Uterus (tissue), 4 donors: ENCODE results near the gene KCNK18. TPM values are rescaled to one million over a fixed set of nuclear protein-coding genes. Genes with fewer than 3 reads are reported as not detected.

Source experiments
- DNase-seq, 2 donors: peaks; one replicate each; pipeline ENCODE4 v3.0.0-alpha.2; 2019 to 2020
- H3K27ac ChIP-seq, 2 donors: fragments of 200-600 bp; sonication (generic); 1 replicate in 1 of 2; 2 replicates in 1 of 2; pipeline ENCODE4 v1.5.1; 2016 to 2018
- H3K27me3 ChIP-seq, 2 donors: fragments of 200-600 bp; sonication (generic); one replicate each; pipeline ENCODE4 v1.5.1; 2018 to 2019; ENCODE audit warnings: control low read depth in 1 of 2
- H3K36me3 ChIP-seq, 2 donors: fragments of 200-600 bp; sonication (generic); one replicate each; pipeline ENCODE4 v1.5.1; 2019; ENCODE audit warnings: control low read depth in 1 of 2
- H3K4me1 ChIP-seq, 2 donors: fragments of 200-600 bp; sonication (generic); one replicate each; pipeline ENCODE4 v1.5.1; 2018 to 2019; ENCODE audit warnings: control low read depth in 1 of 2
- H3K4me3 ChIP-seq, 2 donors: fragments of 200-600 bp; sonication (generic); 1 replicate in 1 of 2; 2 replicates in 1 of 2; pipeline ENCODE4 v1.5.1; 2018 to 2019; ENCODE audit warnings: mild to moderate bottlenecking in 1 of 2
- H3K9me3 ChIP-seq, 2 donors: fragments of 200-600 bp; sonication (generic); one replicate each; pipeline ENCODE4 v1.5.1; 2019; ENCODE audit warnings: control low read depth in 1 of 2
- POLR2A ChIP-seq, 2 donors: fragments of 450-650 bp; IDR thresholded peaks; one replicate each; pipeline ENCODE4 v1.6.1; 2016; ENCODE audit warnings: antibody characterized with exemption in 2 of 2, mild to moderate bottlenecking in 1 of 2, moderate library complexity in 1 of 2
- intact Hi-C: fragments of 100-400 bp; cut with DNase I; formaldehyde crosslinking; loops from one replicate; pipeline ENCODE4 v1.15.1; 2023; ENCODE audit warnings: low total_unique reads
- total RNA-seq, 4 donors: library from RNA; depleted of rRNA in 3 of 4; stranded (reverse); fragments of >200 nt in 3 of 4; gene quantifications; one replicate each; pipeline versions ENCODE4 v1.1.0 to v1.2.4, GENCODE V29; 2014 to 2023
- TF ChIP-seq, protein P1 (sequence below), 4 experiments: fragments of 200-600 bp in 2 of 4; fragments of 450-650 bp in 2 of 4; sonication (generic) in 2 of 4; IDR thresholded peaks; one replicate each; pipeline ENCODE4 v1.5.1; 2016 to 2019; ENCODE audit warnings: antibody characterized with exemption in 4 of 4, mild to moderate bottlenecking in 2 of 4, moderate library complexity in 1 of 4
- donor health status: DM: yes; HTN: yes; CAD: no.

KCNK18 gene
- total RNA-seq, 4 donors from 2014 or later: not detected

DNA sequence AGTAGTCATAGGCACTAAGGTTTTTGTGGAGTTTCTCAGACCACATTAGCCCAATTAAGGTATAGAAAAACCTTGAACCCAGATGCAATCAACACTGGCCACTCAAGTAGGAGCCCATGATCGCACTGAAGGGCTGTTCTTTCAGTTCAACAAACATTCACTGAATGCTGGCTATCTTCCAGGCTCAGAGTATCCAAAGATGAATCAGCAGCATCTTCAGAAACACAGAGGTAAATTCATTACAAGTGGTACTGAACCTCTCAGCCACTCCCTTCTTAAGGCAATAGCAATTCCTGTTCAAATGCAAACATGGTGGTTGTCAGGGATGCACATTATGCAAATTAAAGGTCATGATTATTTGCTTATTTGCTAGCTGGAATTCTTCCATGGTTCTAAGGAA lies 17.1 kb downstream of the KCNK18 start:
- TF ChIP-seq POLR2A (IDR thresholded peaks at IDR 0.05): no peak
- TF ChIP-seq, protein P1, sequence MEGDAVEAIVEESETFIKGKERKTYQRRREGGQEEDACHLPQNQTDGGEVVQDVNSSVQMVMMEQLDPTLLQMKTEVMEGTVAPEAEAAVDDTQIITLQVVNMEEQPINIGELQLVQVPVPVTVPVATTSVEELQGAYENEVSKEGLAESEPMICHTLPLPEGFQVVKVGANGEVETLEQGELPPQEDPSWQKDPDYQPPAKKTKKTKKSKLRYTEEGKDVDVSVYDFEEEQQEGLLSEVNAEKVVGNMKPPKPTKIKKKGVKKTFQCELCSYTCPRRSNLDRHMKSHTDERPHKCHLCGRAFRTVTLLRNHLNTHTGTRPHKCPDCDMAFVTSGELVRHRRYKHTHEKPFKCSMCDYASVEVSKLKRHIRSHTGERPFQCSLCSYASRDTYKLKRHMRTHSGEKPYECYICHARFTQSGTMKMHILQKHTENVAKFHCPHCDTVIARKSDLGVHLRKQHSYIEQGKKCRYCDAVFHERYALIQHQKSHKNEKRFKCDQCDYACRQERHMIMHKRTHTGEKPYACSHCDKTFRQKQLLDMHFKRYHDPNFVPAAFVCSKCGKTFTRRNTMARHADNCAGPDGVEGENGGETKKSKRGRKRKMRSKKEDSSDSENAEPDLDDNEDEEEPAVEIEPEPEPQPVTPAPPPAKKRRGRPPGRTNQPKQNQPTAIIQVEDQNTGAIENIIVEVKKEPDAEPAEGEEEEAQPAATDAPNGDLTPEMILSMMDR (IDR thresholded peaks at IDR 0.05): no peak
- intact Hi-C loops: no loop called here
- H3K27me3 ChIP-seq: no peaks in the 10 kb centered on the region

DNA sequence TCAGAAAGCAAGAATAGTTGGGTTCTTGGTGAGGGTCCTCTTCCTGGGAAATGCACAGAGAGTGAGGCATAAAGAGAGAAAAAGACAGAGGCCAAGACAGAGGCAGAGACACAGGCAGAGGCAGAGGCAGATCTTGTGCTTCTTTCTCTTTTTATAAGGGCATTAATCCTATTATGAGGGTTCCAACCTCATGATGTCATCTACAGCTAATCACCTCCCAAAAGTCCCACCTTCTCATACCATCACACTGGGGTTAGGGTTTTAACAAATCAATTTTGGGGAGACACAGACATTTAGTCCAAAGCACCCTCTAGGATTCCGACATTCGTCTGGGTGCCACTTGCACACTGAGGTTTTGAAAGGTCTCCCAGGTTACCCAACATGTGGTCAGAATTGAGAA lies 17.8 kb downstream of the KCNK18 start:
- DNase-seq: no peak
- Histone ChIP-seq H3K36me3 (no peaks in the 10 kb centered on the region), H3K9me3 (no peaks in the 10 kb centered on the region), H3K27me3 (no peaks in the 10 kb centered on the region), H3K4me1 (peaks cover 0 to 3% of the 10 kb centered on the region in 2 donors), H3K27ac (no peak overlapping the region), H3K4me3 (no peak overlapping the region)
- no peak for TF ChIP-seq POLR2A (IDR thresholded peaks at IDR 0.05)
- TF ChIP-seq, protein P1 (IDR thresholded peaks at IDR 0.05): no peak
- intact Hi-C loops: no loop called here

More for the DNA sequence above, 17.1 kb downstream of the KCNK18 start:
- no peaks in the 10 kb centered on the region for H3K36me3 ChIP-seq
- H3K4me1 ChIP-seq: peaks cover 0 to 3% of the 10 kb centered on the region in 2 donors
- H3K4me3 ChIP-seq: no peak overlapping the region
- H3K9me3 ChIP-seq: no peaks in the 10 kb centered on the region
- H3K27ac ChIP-seq: no peak overlapping the region
- no peak for DNase-seq

DNA sequence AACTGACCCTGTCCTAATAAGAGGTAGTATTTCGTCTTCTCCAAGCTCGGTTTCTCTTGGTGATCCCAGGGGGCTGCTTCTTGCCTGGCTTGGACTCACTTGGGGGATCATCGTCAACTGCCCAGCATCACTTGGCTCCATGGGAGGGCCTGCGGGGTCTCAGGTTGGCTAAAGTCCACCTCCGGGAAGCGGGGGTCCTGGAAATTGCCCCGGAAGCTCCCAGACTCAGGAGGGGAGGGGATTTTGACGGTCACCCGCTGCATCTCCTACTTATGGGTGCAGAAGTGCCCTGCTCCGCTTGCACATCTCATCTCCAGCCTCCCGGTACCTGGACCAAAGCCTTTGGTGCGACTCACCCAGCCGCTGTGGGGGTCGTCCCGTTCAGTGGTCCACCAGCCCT lies 18.7 kb downstream of the KCNK18 start:
- no peak for TF ChIP-seq POLR2A (IDR thresholded peaks at IDR 0.05)
- TF ChIP-seq, protein P1 (IDR thresholded peaks at IDR 0.05): no peak
- no peak for DNase-seq
- peaks cover 0 to 3% of the 10 kb centered on the region in 2 donors for H3K4me1 ChIP-seq
- no peaks in the 10 kb centered on the region for H3K27me3 ChIP-seq
- intact Hi-C loops: no loop called here
- no peaks in the 10 kb centered on the region for H3K36me3 ChIP-seq
- H3K27ac ChIP-seq: no peak overlapping the region
- no peaks in the 10 kb centered on the region for H3K9me3 ChIP-seq
- H3K4me3 ChIP-seq: no peak overlapping the region

DNA sequence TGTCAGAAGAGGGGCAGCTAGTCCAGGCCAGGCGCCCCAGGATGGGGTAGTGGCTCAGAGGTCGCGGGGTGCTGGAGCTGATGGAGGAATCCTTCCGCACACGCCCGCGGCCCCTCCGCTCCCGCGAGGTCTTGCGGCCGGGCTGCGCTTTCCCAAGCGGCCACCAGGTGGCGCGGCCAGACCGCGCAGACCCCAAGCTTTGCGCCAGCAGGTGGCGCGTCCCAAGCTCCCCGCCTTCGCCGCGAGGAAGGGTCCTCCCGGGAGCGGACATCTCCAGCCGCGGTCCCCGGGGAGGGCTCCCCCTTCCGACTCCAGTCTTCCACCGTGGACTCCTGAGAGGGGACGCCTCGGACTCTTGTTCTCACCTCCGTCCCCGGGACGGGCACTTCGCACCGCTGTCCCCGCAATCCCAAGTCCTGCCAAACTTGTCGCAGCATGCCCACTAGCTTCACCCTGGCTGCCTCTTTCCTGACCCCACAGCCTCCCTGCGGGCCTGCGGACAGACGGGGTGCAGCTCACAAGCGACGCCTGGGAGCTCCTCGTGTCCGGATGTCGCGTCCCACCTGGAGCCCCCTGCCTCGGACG lies 19.4 kb downstream of the KCNK18 start:
- peak; percentile 35 to 64 for DNase-seq
- intact Hi-C loops: no loop called here
- no peaks in the 10 kb centered on the region for H3K27me3 ChIP-seq
- H3K9me3 ChIP-seq: no peaks in the 10 kb centered on the region
- no peak overlapping the region for H3K27ac ChIP-seq
- peak overlapping the region; percentile 25 to 33 for H3K4me3 ChIP-seq
- H3K4me1 ChIP-seq: peaks cover 0 to 3% of the 10 kb centered on the region in 2 donors
- H3K36me3 ChIP-seq: no peaks in the 10 kb centered on the region
- peak in 1 of 2 donors; percentile 22 for TF ChIP-seq POLR2A (IDR thresholded peaks at IDR 0.05)
- TF ChIP-seq, protein P1 (IDR thresholded peaks at IDR 0.05): peak; percentile 99 to 100 (median 99)

DNA sequence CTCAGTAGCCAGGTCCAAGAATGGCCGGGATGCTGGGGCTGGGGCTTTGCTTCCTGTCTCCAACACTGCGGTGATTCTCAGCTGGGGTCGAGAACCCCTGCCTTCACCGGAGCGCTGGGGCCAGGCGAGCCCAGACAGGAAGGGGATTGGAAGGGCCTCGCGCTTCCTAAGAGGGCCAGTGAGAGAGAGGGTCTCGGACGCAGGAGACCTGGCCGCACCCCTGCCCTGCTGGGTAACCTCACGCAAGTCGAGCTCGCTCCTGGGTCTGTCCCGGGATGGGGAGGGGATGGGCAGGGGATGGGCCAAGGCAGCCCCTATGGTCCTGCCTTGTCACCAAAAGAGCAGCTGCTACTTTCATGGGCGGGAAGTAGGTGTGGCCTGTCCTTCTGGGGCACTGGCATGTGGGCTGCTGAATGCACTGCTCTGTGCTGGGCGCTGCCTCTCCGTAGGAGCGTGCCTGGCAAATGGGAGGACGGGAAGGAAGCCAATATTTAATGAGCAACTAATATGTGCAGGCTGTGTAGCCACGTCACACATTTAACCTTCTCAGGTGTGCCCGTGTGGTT lies 20.0 kb downstream of the KCNK18 start:
- Histone ChIP-seq H3K36me3 (no peaks in the 10 kb centered on the region), H3K27ac (no peak overlapping the region), H3K4me1 (peaks cover 0 to 3% of the 10 kb centered on the region in 2 donors), H3K4me3 (peak overlapping the region; percentile 25 to 33), H3K27me3 (no peaks in the 10 kb centered on the region), H3K9me3 (no peaks in the 10 kb centered on the region)
- no peak for DNase-seq
- TF ChIP-seq POLR2A (IDR thresholded peaks at IDR 0.05): no peak
- TF ChIP-seq, protein P1 (IDR thresholded peaks at IDR 0.05): no peak
- intact Hi-C loops: no loop called here
